ENCODE results near the gene DIS3L2. TPM values are rescaled to one million over a fixed set of nuclear protein-coding genes. Genes with fewer than 3 reads are reported as not detected.
A peak's percentile ranks its signal among the peaks of the same experiment; 100 is the strongest.

DIS3L2 gene
- total and polyA plus RNA-seq, 8 donors, result 13.0 to 24.0 (median 16.8) TPM

- no peaks in the 10 kb centered on the region for H3K27me3 ChIP-seq
- intact Hi-C loops (cut with DNase I), result no loop called here
- no peak overlapping the region for H3K27ac ChIP-seq
- WGBS, 2 donors, result 64 to 74% methylated on average over 19 of the region's 19 CpGs
- no peaks in the 10 kb centered on the region for H3K36me3 ChIP-seq
- TF ChIP-seq, protein P1, sequence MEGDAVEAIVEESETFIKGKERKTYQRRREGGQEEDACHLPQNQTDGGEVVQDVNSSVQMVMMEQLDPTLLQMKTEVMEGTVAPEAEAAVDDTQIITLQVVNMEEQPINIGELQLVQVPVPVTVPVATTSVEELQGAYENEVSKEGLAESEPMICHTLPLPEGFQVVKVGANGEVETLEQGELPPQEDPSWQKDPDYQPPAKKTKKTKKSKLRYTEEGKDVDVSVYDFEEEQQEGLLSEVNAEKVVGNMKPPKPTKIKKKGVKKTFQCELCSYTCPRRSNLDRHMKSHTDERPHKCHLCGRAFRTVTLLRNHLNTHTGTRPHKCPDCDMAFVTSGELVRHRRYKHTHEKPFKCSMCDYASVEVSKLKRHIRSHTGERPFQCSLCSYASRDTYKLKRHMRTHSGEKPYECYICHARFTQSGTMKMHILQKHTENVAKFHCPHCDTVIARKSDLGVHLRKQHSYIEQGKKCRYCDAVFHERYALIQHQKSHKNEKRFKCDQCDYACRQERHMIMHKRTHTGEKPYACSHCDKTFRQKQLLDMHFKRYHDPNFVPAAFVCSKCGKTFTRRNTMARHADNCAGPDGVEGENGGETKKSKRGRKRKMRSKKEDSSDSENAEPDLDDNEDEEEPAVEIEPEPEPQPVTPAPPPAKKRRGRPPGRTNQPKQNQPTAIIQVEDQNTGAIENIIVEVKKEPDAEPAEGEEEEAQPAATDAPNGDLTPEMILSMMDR (IDR thresholded peaks at IDR 0.05), result no peak
- FAIRE-seq, result no peak
- ATAC-seq, result no peak
- no peaks in the 10 kb centered on the region for H3K4me1 ChIP-seq
- peak in 1 of 6 donors; percentile 38 for DNase-seq
- H3K9me3 ChIP-seq, result no peaks in the 10 kb centered on the region
- no peak overlapping the region for H3K4me3 ChIP-seq
Observed at GRCh38 chr2:232342635-232343565, 381.4 kb downstream of the DIS3L2 start.

GRCh38 chr2:232343821-232344220, 382.3 kb downstream of the DIS3L2 start:
- Histone ChIP-seq H3K4me3 (no peak overlapping the region), H3K9me3 (no peaks in the 10 kb centered on the region), H3K27me3 (no peaks in the 10 kb centered on the region), H3K4me1 (no peaks in the 10 kb centered on the region), H3K36me3 (no peaks in the 10 kb centered on the region), H3K27ac (no peak overlapping the region)
- ATAC-seq (no peak), DNase-seq (peak in 1 of 6 donors; percentile 11), FAIRE-seq (no peak)
- WGBS, 2 donors, result 75 to 87% methylated on average over 6 of the region's 6 CpGs
- TF ChIP-seq, protein P1 (IDR thresholded peaks at IDR 0.05), result no peak
- intact Hi-C loops (cut with DNase I), result no loop called here

DNA sequence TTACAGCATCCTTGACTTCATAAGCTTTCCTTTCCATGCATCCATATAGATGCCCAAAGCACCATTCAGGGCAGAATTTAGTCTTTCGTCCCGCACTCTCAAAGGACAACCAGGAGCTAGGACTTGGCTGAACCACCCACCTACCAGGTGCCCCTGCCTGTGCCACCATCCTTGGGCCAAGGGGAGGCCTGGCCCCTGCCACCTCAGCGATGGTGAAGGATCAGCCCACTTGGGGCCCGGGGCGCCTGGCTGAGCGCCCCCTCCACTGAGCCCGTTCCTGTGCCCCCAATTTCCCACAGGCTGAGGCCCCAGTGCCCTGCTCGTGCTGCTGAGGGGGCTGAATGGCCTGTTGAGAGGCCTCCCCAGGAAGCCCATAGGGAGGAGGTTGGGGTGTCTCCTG, 383.7 kb downstream of the DIS3L2 start:
- H3K4me1 ChIP-seq, result no peaks in the 10 kb centered on the region
- H3K27ac ChIP-seq, result no peak overlapping the region
- TF ChIP-seq, protein P1 (IDR thresholded peaks at IDR 0.05), result no peak
- H3K4me3 ChIP-seq, result no peak overlapping the region
- H3K9me3 ChIP-seq, result no peaks in the 10 kb centered on the region
- DNase-seq (peak in 1 of 6 donors; percentile 43), FAIRE-seq (no peak), ATAC-seq (no peak)
- H3K36me3 ChIP-seq, result no peaks in the 10 kb centered on the region
- intact Hi-C loops (cut with DNase I), result no loop called here
- 86 to 97% methylated on average over 8 of the region's 8 CpGs for WGBS, 2 donors
- no peaks in the 10 kb centered on the region for H3K27me3 ChIP-seq

- DNase-seq, result no peak
- no peak overlapping the region for H3K4me3 ChIP-seq
- 86 to 90% methylated on average over 6 of the region's 6 CpGs for WGBS, 2 donors
- H3K4me1 ChIP-seq, result no peaks in the 10 kb centered on the region
- H3K9me3 ChIP-seq, result no peaks in the 10 kb centered on the region
- intact Hi-C loops (cut with DNase I), result no loop called here
- no peak overlapping the region for H3K27ac ChIP-seq
- ATAC-seq, result no peak
- H3K36me3 ChIP-seq, result no peaks in the 10 kb centered on the region
- TF ChIP-seq, protein P1 (IDR thresholded peaks at IDR 0.05), result no peak
- FAIRE-seq, result no peak
- H3K27me3 ChIP-seq, result peaks cover 0 to 12% (median 5%) of the 10 kb centered on the region in 4 donors
Observed at GRCh38 chr2:232347369-232347768, 385.9 kb downstream of the DIS3L2 start.

- peak in 2 of 6 donors; percentile 50 to 51 for DNase-seq
- ATAC-seq, result peak in 1 of 4 donors; percentile 35
- FAIRE-seq, result no peak
Observed at GRCh38 chr2:232348936-232349335, 387.4 kb downstream of the DIS3L2 start.

More at GRCh38 chr2:232348936-232349335, 387.4 kb downstream of the DIS3L2 start:
- H3K4me1 ChIP-seq, result no peaks in the 10 kb centered on the region
- H3K36me3 ChIP-seq, result no peaks in the 10 kb centered on the region
- TF ChIP-seq, protein P1 (IDR thresholded peaks at IDR 0.05), result no peak
- peaks cover 0 to 12% (median 5%) of the 10 kb centered on the region in 4 donors for H3K27me3 ChIP-seq
- H3K4me3 ChIP-seq, result no peak overlapping the region
- no peak overlapping the region for H3K27ac ChIP-seq
- H3K9me3 ChIP-seq, result no peaks in the 10 kb centered on the region
- 41 to 52% methylated on average over 6 of the region's 6 CpGs for WGBS, 2 donors
- intact Hi-C loops (cut with DNase I), result no loop called here

Measured in pancreas (tissue), 10 donors.